Testis (tissue), 2 donors: ENCODE data around the gene CDCP1.

Experiments used
- POLR2A ChIP-seq: fragments of 450-650 bp; IDR thresholded peaks from one replicate; pipeline ENCODE4 v1.6.1; 2017; ENCODE audit warnings: antibody characterized with exemption, mild to moderate bottlenecking, moderate library complexity
- TF ChIP-seq, protein P1 (sequence below), 3 experiments: fragments of 450-650 bp in 2 of 3; fragments of 200-600 bp in 1 of 3; sonication (generic) in 1 of 3; IDR thresholded peaks; one replicate each; pipeline ENCODE4 v1.5.1; 2016 to 2019; ENCODE audit warnings: antibody characterized with exemption in 3 of 3, mild to moderate bottlenecking in 2 of 3, moderate library complexity in 1 of 3

DNA sequence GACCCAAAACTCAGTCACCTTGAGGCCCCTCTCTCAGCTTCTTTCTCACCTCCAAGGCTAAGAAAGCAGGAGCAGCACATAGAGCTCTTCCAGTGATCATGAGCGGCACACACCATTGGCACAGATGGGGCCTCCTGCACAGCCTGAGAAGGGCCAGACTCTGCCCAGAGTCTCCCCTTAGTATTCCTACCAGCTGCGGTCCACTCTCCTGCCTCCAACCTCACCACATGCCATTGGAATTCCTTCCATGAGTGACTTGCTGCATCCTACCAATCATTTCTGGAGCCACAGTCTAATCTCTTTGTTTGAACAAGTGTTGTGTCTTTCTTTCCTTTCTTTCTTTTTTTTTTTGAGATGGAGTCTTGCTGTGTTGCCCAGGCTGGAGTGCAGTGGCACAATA, 39.3 kb downstream of the CDCP1 start:
- TF ChIP-seq, protein P1, sequence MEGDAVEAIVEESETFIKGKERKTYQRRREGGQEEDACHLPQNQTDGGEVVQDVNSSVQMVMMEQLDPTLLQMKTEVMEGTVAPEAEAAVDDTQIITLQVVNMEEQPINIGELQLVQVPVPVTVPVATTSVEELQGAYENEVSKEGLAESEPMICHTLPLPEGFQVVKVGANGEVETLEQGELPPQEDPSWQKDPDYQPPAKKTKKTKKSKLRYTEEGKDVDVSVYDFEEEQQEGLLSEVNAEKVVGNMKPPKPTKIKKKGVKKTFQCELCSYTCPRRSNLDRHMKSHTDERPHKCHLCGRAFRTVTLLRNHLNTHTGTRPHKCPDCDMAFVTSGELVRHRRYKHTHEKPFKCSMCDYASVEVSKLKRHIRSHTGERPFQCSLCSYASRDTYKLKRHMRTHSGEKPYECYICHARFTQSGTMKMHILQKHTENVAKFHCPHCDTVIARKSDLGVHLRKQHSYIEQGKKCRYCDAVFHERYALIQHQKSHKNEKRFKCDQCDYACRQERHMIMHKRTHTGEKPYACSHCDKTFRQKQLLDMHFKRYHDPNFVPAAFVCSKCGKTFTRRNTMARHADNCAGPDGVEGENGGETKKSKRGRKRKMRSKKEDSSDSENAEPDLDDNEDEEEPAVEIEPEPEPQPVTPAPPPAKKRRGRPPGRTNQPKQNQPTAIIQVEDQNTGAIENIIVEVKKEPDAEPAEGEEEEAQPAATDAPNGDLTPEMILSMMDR (IDR thresholded peaks at IDR 0.05), result no peak
- TF ChIP-seq POLR2A, result no peak
